Activated CD8-positive, alpha-beta memory T cell treated with anti-CD3 and anti-CD28 coated beads, Interleukin-2, amount 50 U/mL, for 24 hours (primary cell): Measurements from ENCODE around the gene CYB561D2.

Experiments used
- DNase-seq: peaks from one replicate; pipeline ENCODE4 v3.0.0-alpha.2; 2020; ENCODE audit errors: extremely low read depth

Gene CYB561D2

GRCh38 chr3:50365080-50365841, 14.6 kb downstream of the CYB561D2 start:
- peak; percentile 84 for DNase-seq

- no peak for DNase-seq
Measured at GRCh38 chr3:50365842-50366220, 15.2 kb downstream of the CYB561D2 start.

- DNase-seq, result no peak
Measured at GRCh38 chr3:50369012-50369670, 18.5 kb downstream of the CYB561D2 start.

GRCh38 chr3:50370594-50370993, 19.9 kb downstream of the CYB561D2 start:
- no peak for DNase-seq

DNA sequence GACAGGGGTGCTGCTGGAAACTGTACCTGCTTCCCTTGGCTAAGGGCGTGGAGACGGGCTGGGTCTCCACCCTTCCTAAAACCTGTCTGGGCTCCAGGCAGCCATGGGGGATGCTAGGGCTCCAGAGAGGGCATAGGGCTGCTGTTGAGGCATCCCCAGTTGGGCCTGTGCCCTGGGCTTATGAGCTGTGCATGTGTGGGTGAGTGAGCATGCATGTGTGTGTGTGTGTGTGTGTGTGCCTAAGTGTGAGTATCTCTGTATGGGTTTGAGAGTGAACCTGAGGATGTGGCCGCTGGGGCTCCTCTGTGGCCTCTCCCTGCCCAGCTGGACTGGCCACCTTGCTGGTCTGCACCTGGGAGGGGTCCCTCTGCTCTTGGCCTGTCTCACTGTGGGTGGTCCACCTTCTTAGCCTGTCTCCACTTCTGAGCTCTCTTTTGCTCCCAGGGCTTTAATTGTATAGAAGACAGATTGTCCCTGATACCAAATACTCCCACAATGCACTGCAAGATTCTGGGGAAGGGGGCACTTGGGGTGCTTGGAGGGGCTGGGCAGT, 20.5 kb downstream of the CYB561D2 start:
- no peak for DNase-seq

- DNase-seq, result no peak
Measured at GRCh38 chr3:50372349-50372748, 21.7 kb downstream of the CYB561D2 start.

DNA sequence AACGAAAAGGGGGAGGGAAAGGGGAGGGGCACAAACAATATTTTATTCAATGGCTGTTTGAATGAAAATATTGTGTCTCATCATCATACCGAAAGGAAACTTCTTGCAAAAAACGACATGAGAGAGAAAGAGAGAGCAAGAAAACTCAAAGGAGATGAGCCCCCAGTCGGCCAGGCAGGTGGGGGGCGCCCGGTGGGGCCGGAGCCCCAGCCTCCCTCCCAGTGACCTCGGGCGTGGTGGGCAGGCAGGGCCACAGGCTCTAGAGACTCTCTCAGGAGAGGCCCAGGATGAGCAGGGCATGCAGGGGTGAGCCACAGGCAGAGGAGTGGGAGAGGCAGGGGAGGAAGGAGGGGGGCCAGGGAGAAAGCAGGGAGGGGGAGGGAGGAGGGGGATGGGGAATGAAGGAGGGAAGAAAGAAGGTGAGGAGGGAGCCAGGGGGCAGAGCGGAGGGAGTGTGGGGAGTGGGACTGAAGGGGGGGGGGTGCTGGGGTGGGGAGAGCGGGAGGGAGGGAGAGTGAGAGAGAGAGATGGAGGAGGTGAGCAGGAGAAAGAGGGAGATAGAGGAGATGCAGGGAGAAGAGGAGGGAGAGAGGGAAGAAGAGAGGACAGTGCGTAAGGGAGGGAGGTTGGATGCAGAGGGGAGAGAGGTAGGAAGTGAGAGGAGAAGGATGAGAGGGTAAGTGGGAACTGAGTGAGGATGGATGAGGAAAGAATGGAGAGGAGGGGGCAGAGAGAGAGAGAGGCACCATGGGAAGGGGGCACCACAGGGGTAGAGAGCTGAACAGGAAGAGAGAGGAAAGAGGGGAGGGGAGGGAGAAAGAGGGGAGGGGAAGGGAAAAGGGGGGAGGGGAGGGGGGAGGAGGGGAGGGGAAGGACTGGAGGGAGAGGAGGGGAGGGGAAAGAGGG, 22.7 kb downstream of the CYB561D2 start:
- no peak for DNase-seq

GRCh38 chr3:50374363-50375257, 23.9 kb downstream of the CYB561D2 start:
- no peak for DNase-seq

GRCh38 chr3:50375258-50375931, 24.7 kb downstream of the CYB561D2 start:
- DNase-seq, result no peak

- DNase-seq, result no peak
Measured at GRCh38 chr3:50378024-50378423, 27.4 kb downstream of the CYB561D2 start.

GRCh38 chr3:50378757-50379156, 28.1 kb downstream of the CYB561D2 start:
- DNase-seq, result no peak

GRCh38 chr3:50380405-50381085, 29.9 kb downstream of the CYB561D2 start:
- DNase-seq, result no peak

DNA sequence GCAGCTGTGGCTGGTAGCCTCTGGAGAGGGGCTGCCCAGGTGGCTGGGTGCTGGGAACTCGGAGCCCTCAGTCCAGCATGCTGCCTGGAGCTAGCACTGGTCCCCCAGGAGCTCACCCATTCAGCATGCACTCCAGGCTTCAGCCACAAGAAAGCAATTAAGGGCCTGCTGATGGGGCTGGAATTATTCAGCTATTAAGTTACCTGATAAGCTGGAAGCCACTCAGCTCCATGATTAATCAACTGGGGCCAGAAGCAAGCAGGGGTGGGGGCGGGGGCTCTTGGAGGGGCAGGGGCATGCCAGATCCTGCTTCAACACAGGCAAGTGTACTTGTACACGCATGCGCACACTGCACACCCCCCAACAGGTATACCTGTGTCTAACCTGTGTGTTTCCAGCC, 30.7 kb downstream of the CYB561D2 start:
- no peak for DNase-seq

DNA sequence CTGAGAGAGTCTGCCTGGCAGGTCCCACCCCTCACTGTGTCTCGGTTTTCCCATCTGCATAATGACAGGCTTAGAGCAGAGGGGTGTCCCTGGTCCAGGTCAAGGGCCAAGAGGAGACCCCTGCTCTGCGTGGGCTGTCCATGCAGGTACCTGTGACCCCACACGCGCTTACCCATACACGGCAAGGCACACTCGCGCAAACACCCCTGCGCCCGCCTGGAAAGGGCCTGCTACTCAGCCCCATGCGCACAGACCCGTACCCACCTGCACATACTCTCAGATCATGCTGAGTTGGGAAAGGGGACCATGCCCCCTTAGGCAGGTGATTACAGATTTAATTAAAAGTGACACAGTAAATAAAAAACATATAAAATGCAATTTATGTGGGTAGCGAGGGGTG, 32.1 kb downstream of the CYB561D2 start:
- DNase-seq, result no peak

DNA sequence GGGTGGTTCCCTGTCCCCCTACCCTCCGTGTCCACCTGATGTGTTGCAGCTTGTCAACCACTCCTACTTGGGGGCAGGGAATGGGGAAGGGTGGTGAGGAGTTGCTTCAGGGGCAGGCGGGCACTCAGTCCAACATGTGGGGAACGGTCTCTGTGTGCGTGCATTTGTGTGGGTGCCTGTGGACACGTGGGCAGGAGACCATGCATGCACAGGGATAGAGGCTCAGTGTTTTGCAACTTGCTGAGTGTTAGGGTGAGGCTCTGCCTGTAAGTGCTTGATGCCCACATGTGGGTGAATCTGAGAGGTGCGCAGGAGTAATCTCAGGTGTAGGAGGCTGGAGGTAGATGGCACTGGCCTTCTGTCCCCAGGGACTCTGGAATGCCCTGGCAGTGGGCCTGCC, 33.1 kb downstream of the CYB561D2 start:
- no peak for DNase-seq

GRCh38 chr3:50385754-50386153, 35.1 kb downstream of the CYB561D2 start:
- no peak for DNase-seq

- DNase-seq, result no peak
Measured at GRCh38 chr3:50388016-50388719, 37.5 kb downstream of the CYB561D2 start.

- no peak for DNase-seq
Measured at GRCh38 chr3:50388720-50389413, 38.2 kb downstream of the CYB561D2 start.

DNA sequence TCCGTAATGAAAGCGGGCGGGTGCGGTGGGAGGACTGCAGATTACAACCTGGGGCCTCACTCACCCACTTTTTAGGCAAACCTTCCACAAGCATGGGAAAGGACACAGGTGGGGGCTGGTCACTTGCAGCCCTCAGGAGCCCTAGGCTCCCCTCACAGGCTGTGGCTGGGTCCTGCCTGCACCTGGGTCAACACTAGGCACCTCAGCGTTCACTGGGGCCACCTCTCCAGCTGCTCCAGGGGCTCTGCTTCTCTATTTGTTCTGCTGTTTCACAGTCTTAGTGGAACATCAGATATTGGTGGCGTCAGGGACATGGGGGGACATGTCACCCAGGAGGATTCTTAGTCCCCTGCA, 38.7 kb downstream of the CYB561D2 start:
- no peak for DNase-seq
